ENCODE results near the gene EPB41L4A.

EPB41L4A gene

DNA sequence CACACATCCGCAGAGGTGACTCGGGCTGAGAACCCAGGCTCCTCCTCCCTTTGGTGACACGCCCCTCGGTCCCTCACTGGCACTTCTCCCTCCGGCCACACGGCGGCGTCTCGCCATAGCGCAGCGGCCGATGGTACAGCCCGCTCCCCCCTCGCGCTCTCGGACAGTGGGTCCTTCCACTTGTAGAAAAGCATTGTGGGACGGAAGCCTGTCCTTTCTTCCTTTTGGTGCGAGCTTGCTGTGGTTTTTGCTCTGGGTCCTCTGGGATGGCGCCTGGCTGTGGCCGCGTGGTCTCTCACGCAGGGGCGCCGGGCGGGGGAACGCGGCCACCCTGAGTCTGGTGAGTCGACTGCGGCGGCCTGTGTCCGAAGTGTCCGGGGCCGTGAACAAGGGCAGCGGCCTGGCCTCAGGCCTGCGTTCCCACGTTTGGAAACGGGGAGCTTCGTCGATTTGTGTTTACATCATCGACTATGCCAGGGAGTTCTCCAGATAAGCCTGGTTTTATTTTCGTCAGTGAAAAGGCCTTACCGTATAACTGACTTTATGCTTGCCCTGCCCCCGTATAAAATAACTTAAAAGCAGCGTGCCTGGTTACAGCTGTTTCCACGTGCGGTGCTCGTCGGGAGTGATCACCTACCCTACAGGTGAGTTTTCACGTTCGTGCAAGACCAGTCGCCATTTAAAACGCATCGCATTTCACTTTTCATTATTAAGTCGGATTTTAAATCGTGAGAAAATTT, 258.3 kb downstream of the EPB41L4A start:
- peak; percentile 68 for DNase-seq (ENCODE audit: low spot score)

GRCh38 chr5:112159435-112159834, 259.6 kb downstream of the EPB41L4A start:
- no peak for DNase-seq (ENCODE audit: low spot score)

DNA sequence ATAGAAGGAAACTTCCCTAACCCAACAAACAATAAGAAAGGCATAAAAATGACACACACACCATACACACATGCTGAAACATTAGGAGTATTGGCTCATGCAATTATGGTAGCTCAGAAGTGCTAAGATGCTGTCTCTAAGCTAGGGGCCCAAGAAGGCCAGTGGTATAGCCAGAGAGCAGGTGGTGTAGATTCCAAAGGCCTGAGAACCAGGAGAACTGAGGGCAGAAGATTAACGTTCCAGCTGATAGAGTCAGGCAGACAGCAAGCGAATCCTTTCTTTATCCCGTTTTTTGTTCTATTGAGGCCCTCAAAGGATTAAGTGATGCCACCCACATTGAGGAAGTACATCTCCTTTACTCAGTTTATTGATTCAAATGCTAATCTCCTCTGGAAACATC, 262.9 kb downstream of the EPB41L4A start:
- DNase-seq (ENCODE audit: low spot score): no peak

GRCh38 chr5:112154940-112155686, 264.0 kb downstream of the EPB41L4A start:
- no peak for DNase-seq (ENCODE audit: low spot score)

- DNase-seq (ENCODE audit: low spot score): no peak
Measured at GRCh38 chr5:112149727-112150126, 269.4 kb downstream of the EPB41L4A start.

GRCh38 chr5:112146323-112147226, 272.5 kb downstream of the EPB41L4A start:
- peak; percentile 20 for DNase-seq (ENCODE audit: low spot score)

GRCh38 chr5:112143690-112144089, 275.4 kb downstream of the EPB41L4A start:
- no peak for DNase-seq (ENCODE audit: low spot score)

GRCh38 chr5:112142769-112143270, 276.3 kb downstream of the EPB41L4A start:
- no peak for DNase-seq (ENCODE audit: low spot score)

- DNase-seq (ENCODE audit: low spot score): no peak
Measured at GRCh38 chr5:112141582-112141981, 277.5 kb downstream of the EPB41L4A start.

- DNase-seq (ENCODE audit: low spot score): no peak
Measured at GRCh38 chr5:112138526-112138925, 280.6 kb downstream of the EPB41L4A start.

DNA sequence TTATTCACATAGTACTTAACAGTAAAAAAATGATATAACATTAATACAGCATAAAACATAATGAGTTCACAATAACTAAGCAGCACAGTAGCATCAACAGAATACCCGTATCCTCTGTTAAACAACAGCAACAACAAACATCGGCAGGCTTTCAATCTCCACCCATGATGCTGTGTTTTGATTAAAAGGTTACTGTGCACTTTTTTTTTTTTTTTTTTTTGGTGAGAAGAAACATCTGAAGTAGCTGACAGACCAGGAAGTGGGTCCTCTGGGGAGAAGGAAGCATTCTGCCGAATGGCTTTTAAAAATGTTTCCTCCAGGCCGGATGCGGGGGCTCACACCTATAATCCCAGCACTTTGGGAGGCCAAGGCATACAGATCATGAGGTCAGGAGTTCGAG, 282.3 kb downstream of the EPB41L4A start:
- DNase-seq (ENCODE audit: low spot score): no peak

- DNase-seq (ENCODE audit: low spot score): no peak
Measured at GRCh38 chr5:112127861-112128260, 291.2 kb downstream of the EPB41L4A start.

GRCh38 chr5:112126982-112127381, 292.1 kb downstream of the EPB41L4A start:
- no peak for DNase-seq (ENCODE audit: low spot score)

DNA sequence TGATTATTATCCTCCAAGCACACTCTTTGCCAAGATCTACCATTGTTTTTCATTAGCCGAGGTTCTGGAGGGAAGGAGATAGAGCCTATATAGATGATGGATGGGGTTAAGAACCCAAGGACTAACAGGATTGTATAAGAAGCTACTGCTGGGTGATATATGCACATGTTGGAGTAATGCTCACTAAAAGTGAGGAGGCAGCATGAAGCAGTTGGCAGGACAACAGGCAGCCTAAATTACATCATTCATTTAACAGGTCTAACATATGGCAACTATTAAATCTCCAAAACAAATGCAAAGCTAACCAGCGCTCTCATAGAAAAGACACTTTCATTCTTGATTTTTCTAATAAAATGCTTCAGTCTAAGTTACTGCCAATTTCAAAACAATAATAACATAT, 293.2 kb downstream of the EPB41L4A start:
- no peak for DNase-seq (ENCODE audit: low spot score)

DNA sequence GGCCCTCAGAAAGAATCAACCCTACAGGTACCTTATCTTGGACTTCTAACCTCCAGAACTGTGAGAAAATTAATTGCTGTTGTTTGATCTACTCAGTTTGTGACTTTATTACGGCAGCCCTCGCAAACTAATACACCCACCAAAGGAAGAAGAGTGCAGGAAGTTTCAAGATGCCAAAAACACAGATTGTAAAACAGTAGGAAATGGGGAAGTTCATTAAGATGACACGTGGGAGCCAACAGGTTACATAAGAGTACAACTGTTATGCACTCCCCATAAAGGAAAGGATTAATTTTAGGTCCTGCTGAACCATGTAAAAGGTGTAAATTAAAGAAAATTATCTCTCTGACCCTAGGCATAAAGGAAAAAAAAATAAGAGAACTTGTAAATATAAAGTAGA, 294.3 kb downstream of the EPB41L4A start:
- DNase-seq (ENCODE audit: low spot score): no peak

- DNase-seq (ENCODE audit: low spot score): no peak
Measured at GRCh38 chr5:112123086-112123485, 296.0 kb downstream of the EPB41L4A start.

DNA sequence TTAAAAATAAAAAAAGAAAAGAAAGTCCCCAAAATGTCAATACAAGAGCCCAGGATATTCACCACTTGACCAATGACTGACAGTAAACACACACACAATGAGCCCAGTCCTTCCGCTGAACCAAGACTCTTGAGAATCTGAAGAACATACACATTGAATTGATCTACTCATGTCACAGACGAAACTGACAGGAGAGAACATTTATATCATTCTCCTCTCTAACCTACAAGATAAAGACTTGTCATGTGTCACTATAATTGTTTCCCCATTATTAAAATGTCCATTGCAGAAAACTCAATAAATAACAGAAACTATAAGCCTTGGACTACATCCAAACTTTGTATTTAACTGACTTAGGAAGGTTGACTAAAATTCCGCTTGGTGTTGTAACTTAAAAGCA, 296.7 kb downstream of the EPB41L4A start:
- no peak for DNase-seq (ENCODE audit: low spot score)

GRCh38 chr5:112121258-112121657, 297.8 kb downstream of the EPB41L4A start:
- no peak for DNase-seq (ENCODE audit: low spot score)

DNA sequence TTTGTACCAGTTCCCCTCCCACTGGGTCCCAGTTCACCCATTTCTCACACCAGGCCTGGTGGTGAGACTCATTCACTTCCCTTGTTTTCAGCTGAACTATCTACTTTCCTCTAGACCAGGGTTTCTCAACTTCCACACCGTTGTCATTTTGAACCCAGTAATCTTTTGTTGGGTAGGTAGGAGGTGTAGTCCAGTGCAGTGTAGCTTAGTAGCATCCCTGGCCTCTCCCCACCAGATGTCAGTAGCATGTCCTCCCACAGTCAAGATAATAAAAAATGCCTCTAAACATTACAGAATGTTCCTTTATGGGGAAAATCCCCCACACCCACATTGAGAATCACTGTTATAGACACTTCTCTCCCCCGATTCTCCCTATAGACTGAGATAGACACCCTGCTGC, 299.1 kb downstream of the EPB41L4A start:
- DNase-seq (ENCODE audit: low spot score): no peak

- no peak for DNase-seq (ENCODE audit: low spot score)
Measured at GRCh38 chr5:112119508-112119907, 299.6 kb downstream of the EPB41L4A start.

DNA sequence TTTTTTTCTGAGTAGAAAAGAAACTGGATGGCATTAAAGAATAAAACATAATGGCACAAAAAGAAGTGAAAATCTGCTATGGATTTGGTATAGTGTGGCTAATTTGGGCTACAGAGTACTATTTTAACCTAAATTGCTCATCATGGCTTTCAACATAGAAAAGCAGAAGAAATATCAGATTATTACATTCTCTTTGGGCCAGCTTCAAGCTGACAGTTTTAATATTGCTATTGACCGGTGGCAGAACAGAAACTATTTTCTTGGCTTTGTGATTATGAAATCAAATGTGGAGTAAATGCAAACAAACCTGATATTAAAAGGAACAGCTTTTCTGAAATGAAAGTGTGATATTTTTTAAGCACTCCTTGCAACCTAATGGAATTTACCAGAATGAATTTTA, 301.5 kb downstream of the EPB41L4A start:
- DNase-seq (ENCODE audit: low spot score): no peak

GRCh38 chr5:112116371-112116770, 302.7 kb downstream of the EPB41L4A start:
- DNase-seq (ENCODE audit: low spot score): no peak

Data from HuH-7 (cell line).